Airway epithelial cell (primary cell): ENCODE results near the gene HMX3. TPM values are rescaled to one million over a fixed set of nuclear protein-coding genes. Genes with fewer than 3 reads are reported as not detected.

Experiments used
- total RNA-seq: library from RNA; depleted of rRNA; stranded (reverse); fragments of >200 nt; gene quantifications from 2 replicates; pipeline ENCODE4 v1.2.3, GENCODE V29; 2015

The HMX3 gene
- not detected in 2 replicates for total RNA-seq

GRCh38 chr10:123135415-123136141 is at the start of gene HMX3:
TSS of gene HMX3 (plus strand) at chr10:123135970. CDS start at chr10:123136051, 81 bp downstream.

DNA sequence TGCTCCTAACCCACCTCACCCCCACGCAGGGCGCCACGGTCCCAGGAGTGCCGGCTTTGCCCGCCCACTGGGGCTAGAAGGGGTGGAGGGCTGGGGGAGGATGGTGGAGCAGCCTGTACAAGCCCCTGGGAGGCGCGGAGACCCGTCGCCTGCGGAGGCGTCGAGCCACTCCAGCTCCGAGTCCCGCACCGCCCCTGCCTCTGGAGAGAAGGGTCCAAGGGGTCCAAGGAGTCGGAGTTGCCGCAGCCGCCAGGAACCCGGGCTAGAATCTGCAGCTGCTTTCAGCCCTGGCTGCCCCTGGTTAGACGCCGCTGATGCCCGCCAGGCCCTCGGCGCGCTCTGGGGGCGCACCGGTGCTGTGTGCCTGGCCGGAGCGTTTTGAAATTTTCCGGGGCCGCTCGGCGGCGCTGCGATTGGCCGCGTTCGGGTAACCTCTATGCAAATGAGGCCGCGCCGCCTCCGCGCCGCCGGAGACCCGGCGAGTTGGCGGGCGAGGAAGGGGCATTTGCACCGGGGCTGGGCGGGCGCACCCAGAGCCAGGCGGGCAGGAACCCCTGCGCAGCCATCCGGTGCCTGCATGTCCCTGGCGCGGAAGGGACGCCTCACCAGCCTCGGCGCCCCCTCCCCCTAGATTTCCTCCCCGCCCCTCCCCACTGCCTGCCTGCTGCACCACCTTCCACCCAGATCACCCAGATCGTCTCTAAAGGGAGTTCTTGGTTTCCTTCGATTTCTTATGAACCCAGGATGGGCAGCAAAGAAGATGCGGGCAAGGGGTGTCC is 12.1 kb downstream of the HMX3 start, which contains the start of gene HMX2:
TSS of gene HMX2 (plus strand) at position 502 of the 779 bp plus-strand sequence. CDS start at position 745, 243 bp downstream.

DNA sequence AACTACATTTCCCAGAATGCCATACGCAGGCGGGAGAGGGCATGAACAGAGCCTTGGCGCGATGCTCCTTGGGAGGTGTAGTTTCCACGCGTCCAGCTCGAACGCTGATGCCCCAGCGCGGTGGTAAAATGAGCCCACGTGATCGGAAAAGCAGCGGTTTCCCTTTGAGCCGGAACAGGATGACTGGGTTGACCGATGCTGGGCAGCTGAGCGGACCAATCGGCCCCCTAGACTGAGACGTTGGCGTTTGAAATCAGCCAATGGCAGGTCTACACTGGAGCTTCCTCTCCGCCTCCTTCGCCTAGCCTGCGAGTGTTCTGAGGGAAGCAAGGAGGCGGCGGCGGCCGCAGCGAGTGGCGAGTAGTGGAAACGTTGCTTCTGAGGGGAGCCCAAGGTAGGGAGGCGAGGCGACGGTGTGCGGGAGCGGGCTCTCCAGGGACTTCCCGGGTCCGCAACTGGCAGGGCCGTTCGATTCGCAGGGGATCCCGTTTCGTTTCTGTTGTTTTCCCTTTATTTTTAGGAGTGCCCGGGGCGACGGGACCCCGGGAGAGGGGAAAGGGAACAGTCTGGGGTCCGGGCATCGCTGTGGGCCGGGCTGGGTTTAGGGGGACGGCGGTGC is 18.4 kb downstream of the HMX3 start, which contains the start of gene BUB3:
TSS of gene BUB3 (plus strand) at position 311 of the 619 bp plus-strand sequence. CDS start 516 bp downstream, outside the sequence.

Other genes starting within 250 kb of the HMX3 start
- not detected in 2 replicates for gene FAM24A, start 225.4 kb upstream of the HMX3 start, total RNA-seq
- 5.1 and 5.7 TPM in 2 replicates for gene C10orf88, start 181.7 kb upstream of the HMX3 start, total RNA-seq
- 2.5 and 7.1 TPM in 2 replicates for gene PSTK, start 155.6 kb upstream of the HMX3 start, total RNA-seq
- 1.4 and 3.2 TPM in 2 replicates for gene IKZF5, start 127.2 kb upstream of the HMX3 start, total RNA-seq
- 4.6 and 5.1 TPM in 2 replicates for gene ACADSB, start 127.0 kb upstream of the HMX3 start, total RNA-seq
- gene HMX2, start 12.2 kb downstream of the HMX3 start, total RNA-seq = not detected in 2 replicates
- 105 and 117 TPM in 2 replicates for gene BUB3, start 18.4 kb downstream of the HMX3 start, total RNA-seq